Stomach (tissue), 9 donors: Measurements from ENCODE around the gene ZNF318. TPM values are rescaled to one million over a fixed set of nuclear protein-coding genes. Genes with fewer than 3 reads are reported as not detected.

Experiments used
- DNase-seq, 2 donors: peaks; one replicate each; pipeline versions ENCODE4 v3.0.0 to v3.0.0-alpha.2; 2013 to 2019
- H3K27ac ChIP-seq, 5 donors: fragments of 200-600 bp in 4 of 5; sonication (generic) in 4 of 5; one replicate each; pipeline ENCODE4 v1.5.1; 2013 to 2019; ENCODE audit warnings: mild to moderate bottlenecking in 1 of 5, moderate library complexity in 1 of 5
- H3K27me3 ChIP-seq, 3 donors: fragments of 200-600 bp; sonication (generic); one replicate each; pipeline ENCODE4 v1.5.1; 2017 to 2019; ENCODE audit warnings: mixed run types in 1 of 3
- H3K36me3 ChIP-seq, 4 donors: fragments of 200-600 bp; sonication (generic); 1 replicate in 3 of 4; 2 replicates in 1 of 4; pipeline ENCODE4 v1.5.1; 2016 to 2019
- H3K4me1 ChIP-seq, 4 donors: fragments of 200-600 bp; sonication (generic); one replicate each; pipeline ENCODE4 v1.5.1; 2016 to 2019
- H3K4me3 ChIP-seq, 4 donors: fragments of 200-600 bp; sonication (generic) in 3 of 4; one replicate each; pipeline ENCODE4 v1.5.1; 2016 to 2019; ENCODE audit warnings: mild to moderate bottlenecking in 1 of 4
- H3K9me3 ChIP-seq, 4 donors: fragments of 200-600 bp; sonication (generic); one replicate each; pipeline ENCODE4 v1.5.1; 2016 to 2019
- EP300 ChIP-seq: sonication (generic); formaldehyde crosslinking; IDR thresholded peaks from one replicate; pipeline ENCODE4 v1.6.1; 2017; ENCODE audit warnings: antibody characterized with exemption
- POLR2A ChIP-seq, 4 donors: fragments of 450-650 bp; IDR thresholded peaks; one replicate each; pipeline ENCODE4 v1.6.1; 2016; ENCODE audit warnings: antibody characterized with exemption in 4 of 4, control low read depth in 2 of 4, mild to moderate bottlenecking in 1 of 4, moderate library complexity in 1 of 4
- POLR2AphosphoS5 ChIP-seq, 3 donors: sonication (generic); formaldehyde crosslinking; IDR thresholded peaks; one replicate each; pipeline ENCODE4 v1.6.1; 2016; ENCODE audit warnings: antibody characterized with exemption in 3 of 3
- WGBS, 5 donors: extraction: QIAGEN DNeasy Blood & Tissue Kit in 3 of 5; methylation state at CpG; one replicate each; pipeline versions ENCODE4 v1.1.5 to v1.1.7; 2013 to 2018; 5-methylcytosine and 5-hydroxymethylcytosine counted together
- intact Hi-C: fragments of 100-400 bp; cut with DNase I; formaldehyde crosslinking; loops from one replicate; pipeline ENCODE4 v1.15.1; 2023; ENCODE audit warnings: low total_unique reads
- polyA plus RNA-seq, 3 donors: library from polyadenylated mRNA; stranded (reverse); fragments of 200-250 nt; gene quantifications; one replicate each; pipeline ENCODE4 v1.2.3, GENCODE V29; 2013
- total RNA-seq, 5 donors: library from RNA; depleted of rRNA; stranded (reverse); fragments of >200 nt; gene quantifications; one replicate each; pipeline versions ENCODE4 v1.1.0 to v1.2.3, GENCODE V29; 2014 to 2016
- TF ChIP-seq, protein P1 (sequence below), 7 experiments: fragments of 450-650 bp in 4 of 7; fragments of 200-600 bp in 3 of 7; sonication (generic) in 3 of 7; IDR thresholded peaks; one replicate each; pipeline ENCODE4 v1.5.1; 2016 to 2019; ENCODE audit warnings: antibody characterized with exemption in 7 of 7, control low read depth in 2 of 7, mild to moderate bottlenecking in 1 of 7
- donor health status: healthy with polysubstance abuse.
- donor health status: Bipolar disorder and iron deficiency.
- donor health status: healthy.

ZNF318 gene
- total and polyA plus RNA-seq, 8 donors, result 2.6 to 13.3 (median 7.2) TPM

DNA sequence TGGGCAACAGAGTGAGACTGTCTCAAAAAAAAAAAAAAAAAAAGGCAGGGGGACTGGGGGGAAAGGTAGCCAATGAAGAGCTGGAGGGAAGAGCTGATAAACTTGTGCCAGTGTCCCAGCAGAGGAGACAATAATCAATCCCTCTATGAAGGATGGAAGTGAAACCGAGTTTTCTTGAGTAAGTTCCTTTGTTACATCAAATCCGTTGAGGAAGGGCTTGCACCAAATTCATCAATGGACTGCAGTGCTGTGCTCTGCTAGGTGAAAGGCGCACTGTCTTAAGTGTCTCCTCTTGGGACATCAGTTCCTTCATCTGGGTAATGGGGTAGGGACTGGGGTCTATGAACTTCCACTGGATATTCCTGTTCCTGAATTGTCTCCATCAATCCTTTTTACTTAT lies 57.8 kb downstream of the ZNF318 start:
- intact Hi-C loops, result no loop called here
- H3K36me3 ChIP-seq, result no peaks in the 10 kb centered on the region
- H3K4me1 ChIP-seq, result peaks cover 0 to 15% (median 13%) of the 10 kb centered on the region in 4 donors
- no peak overlapping the region for H3K27ac ChIP-seq
- no peak overlapping the region for H3K4me3 ChIP-seq
- peaks cover 0 to 20% (median 10%) of the 10 kb centered on the region in 3 donors for H3K27me3 ChIP-seq
- 61 to 81% (median 79%) methylated on average over 3 of the region's 3 CpGs for WGBS, 5 donors
- no peaks in the 10 kb centered on the region for H3K9me3 ChIP-seq
- no peak for DNase-seq
- TF ChIP-seq, protein P1, sequence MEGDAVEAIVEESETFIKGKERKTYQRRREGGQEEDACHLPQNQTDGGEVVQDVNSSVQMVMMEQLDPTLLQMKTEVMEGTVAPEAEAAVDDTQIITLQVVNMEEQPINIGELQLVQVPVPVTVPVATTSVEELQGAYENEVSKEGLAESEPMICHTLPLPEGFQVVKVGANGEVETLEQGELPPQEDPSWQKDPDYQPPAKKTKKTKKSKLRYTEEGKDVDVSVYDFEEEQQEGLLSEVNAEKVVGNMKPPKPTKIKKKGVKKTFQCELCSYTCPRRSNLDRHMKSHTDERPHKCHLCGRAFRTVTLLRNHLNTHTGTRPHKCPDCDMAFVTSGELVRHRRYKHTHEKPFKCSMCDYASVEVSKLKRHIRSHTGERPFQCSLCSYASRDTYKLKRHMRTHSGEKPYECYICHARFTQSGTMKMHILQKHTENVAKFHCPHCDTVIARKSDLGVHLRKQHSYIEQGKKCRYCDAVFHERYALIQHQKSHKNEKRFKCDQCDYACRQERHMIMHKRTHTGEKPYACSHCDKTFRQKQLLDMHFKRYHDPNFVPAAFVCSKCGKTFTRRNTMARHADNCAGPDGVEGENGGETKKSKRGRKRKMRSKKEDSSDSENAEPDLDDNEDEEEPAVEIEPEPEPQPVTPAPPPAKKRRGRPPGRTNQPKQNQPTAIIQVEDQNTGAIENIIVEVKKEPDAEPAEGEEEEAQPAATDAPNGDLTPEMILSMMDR (IDR thresholded peaks at IDR 0.05), result no peak
- TF ChIP-seq POLR2AphosphoS5 (IDR thresholded peaks at IDR 0.05) (no peak), POLR2A (IDR thresholded peaks at IDR 0.05) (no peak), EP300 (no peak)

DNA sequence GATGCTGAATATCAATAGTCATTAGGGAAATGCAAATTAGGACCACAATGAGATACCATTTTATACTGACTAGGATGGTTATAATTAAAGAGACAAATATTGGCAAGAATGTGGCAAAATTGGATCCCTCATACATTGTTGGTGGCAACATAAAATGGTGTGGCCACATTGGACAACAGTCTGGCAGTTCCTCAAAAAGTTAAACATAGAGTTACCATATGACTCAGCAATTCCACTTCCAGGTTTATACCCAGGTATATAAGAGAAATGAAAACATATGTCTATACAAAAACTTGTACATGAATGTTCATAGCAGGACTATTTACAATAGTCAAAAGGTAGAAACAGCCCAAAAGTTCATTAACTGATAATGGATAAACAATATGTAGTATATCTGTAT lies 58.8 kb downstream of the ZNF318 start:
- Histone ChIP-seq H3K4me3 (no peak overlapping the region), H3K27me3 (peaks cover 0 to 20% (median 10%) of the 10 kb centered on the region in 3 donors), H3K9me3 (no peaks in the 10 kb centered on the region), H3K36me3 (no peaks in the 10 kb centered on the region), H3K27ac (no peak overlapping the region), H3K4me1 (peaks cover 0 to 15% (median 13%) of the 10 kb centered on the region in 4 donors)
- intact Hi-C loops, result no loop called here
- no peak for DNase-seq
- no peak for TF ChIP-seq POLR2A (IDR thresholded peaks at IDR 0.05)
- no peak for TF ChIP-seq POLR2AphosphoS5 (IDR thresholded peaks at IDR 0.05)
- TF ChIP-seq, protein P1 (IDR thresholded peaks at IDR 0.05), result no peak
- no peak for TF ChIP-seq EP300

DNA sequence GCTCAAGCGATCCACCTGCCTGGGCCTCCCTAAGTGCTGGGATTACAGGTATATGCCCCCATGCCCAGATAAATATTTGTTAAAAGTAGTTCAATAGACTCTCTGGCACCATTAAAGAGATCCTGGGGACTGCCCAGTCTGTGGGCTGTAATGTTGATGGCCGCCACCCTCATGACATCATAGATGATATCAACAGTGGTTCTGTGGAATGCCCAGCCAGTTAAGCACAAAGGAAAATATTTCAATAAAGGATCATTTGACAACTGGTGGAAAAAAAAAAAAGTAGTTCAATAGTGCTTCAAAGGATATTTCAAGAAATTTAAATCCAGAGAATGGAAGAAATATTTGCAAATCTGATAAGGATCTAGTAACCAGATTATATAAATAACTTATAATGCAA lies 59.3 kb downstream of the ZNF318 start:
- DNase-seq, result no peak
- H3K4me3 ChIP-seq, result no peak overlapping the region
- intact Hi-C loops, result no loop called here
- 82 to 94% (median 85%) methylated on average over 2 of the region's 2 CpGs for WGBS, 5 donors
- H3K27me3 ChIP-seq, result peaks cover 0 to 20% (median 10%) of the 10 kb centered on the region in 3 donors
- no peaks in the 10 kb centered on the region for H3K36me3 ChIP-seq
- H3K27ac ChIP-seq, result no peak overlapping the region
- H3K4me1 ChIP-seq, result peaks cover 0 to 15% (median 13%) of the 10 kb centered on the region in 4 donors
- H3K9me3 ChIP-seq, result no peaks in the 10 kb centered on the region
- TF ChIP-seq, protein P1 (IDR thresholded peaks at IDR 0.05), result no peak
- TF ChIP-seq POLR2AphosphoS5 (IDR thresholded peaks at IDR 0.05), result no peak
- no peak for TF ChIP-seq POLR2A (IDR thresholded peaks at IDR 0.05)
- TF ChIP-seq EP300, result no peak

- 34 to 38% (median 35%) methylated on average over 9 of the region's 9 CpGs for WGBS, 5 donors
- intact Hi-C loops, result no loop called here
- Histone ChIP-seq H3K4me1 (peaks cover 0 to 15% (median 13%) of the 10 kb centered on the region in 4 donors), H3K27ac (no peak overlapping the region), H3K4me3 (peak overlapping the region; percentile 32 to 48 (median 45)), H3K9me3 (no peaks in the 10 kb centered on the region), H3K36me3 (no peaks in the 10 kb centered on the region), H3K27me3 (peaks cover 0 to 25% (median 10%) of the 10 kb centered on the region in 3 donors)
- DNase-seq, result no peak
- TF ChIP-seq POLR2A (IDR thresholded peaks at IDR 0.05) (no peak), POLR2AphosphoS5 (IDR thresholded peaks at IDR 0.05) (no peak), EP300 (no peak)
- TF ChIP-seq, protein P1 (IDR thresholded peaks at IDR 0.05), result no peak
Observed at GRCh38 chr6:43308990-43309477, 60.4 kb downstream of the ZNF318 start.
